ENCODE measurements around the gene LIN7A.

Gene LIN7A

GRCh38 chr12:80745851-80746505 is 191.8 kb downstream of the LIN7A start:
- peak; percentile 34 for DNase-seq

Data from NCI-H2171 treated with DMSO at 0.1 percent for 48 hours (cell line).